H9 (cell line): Measurements from ENCODE around the gene GNGT2. TPM values are rescaled to one million over a fixed set of nuclear protein-coding genes. Genes with fewer than 3 reads are reported as not detected.

Source experiments
- DNase-seq: peaks from one replicate; pipeline ENCODE4 v3.0.0-alpha.2; 2017
- H2AFZ ChIP-seq: one replicate; pipeline ENCODE4 v1.6.1; 2013; ENCODE audit warnings: mild to moderate bottlenecking, low read length, control low read depth, moderate library complexity
- H2AK5ac ChIP-seq: 2 replicates; pipeline ENCODE4 v1.6.1; 2013; ENCODE audit warnings: low read length, control low read depth, mixed read lengths; ENCODE audit not compliant: insufficient read length
- H2BK120ac ChIP-seq: one replicate; pipeline ENCODE4 v1.6.1; 2013; ENCODE audit warnings: low read depth, mild to moderate bottlenecking, low read length, control low read depth, inconsistent platforms; ENCODE audit not compliant: poor library complexity, severe bottlenecking
- H2BK12ac ChIP-seq: 2 replicates; pipeline ENCODE4 v1.6.1; 2013; ENCODE audit warnings: low read length, control low read depth, mixed read lengths, low read depth; ENCODE audit not compliant: insufficient read length
- H2BK15ac ChIP-seq: 2 replicates; pipeline ENCODE4 v1.6.1; 2013; ENCODE audit warnings: low read depth, low read length, control low read depth
- H2BK20ac ChIP-seq: one replicate; pipeline ENCODE4 v1.6.1; 2013; ENCODE audit warnings: low read depth, mild to moderate bottlenecking, low read length, control low read depth, inconsistent platforms; ENCODE audit not compliant: poor library complexity, severe bottlenecking
- H2BK5ac ChIP-seq: 2 replicates; pipeline ENCODE4 v1.6.1; 2013; ENCODE audit warnings: low read length, control low read depth, mixed read lengths; ENCODE audit not compliant: insufficient read length
- H3K14ac ChIP-seq: 2 replicates; pipeline ENCODE4 v1.6.1; 2013; ENCODE audit warnings: low read length, control low read depth; ENCODE audit not compliant: insufficient read depth
- H3K18ac ChIP-seq: 2 replicates; pipeline ENCODE4 v1.6.1; 2013; ENCODE audit warnings: low read depth, mild to moderate bottlenecking, mixed read lengths, low read length, control low read depth; ENCODE audit not compliant: insufficient read length
- H3K23ac ChIP-seq: 2 replicates; pipeline ENCODE4 v1.6.1; 2013; ENCODE audit warnings: low read length, control low read depth, mixed read lengths, low read depth; ENCODE audit not compliant: insufficient read length
- H3K23me2 ChIP-seq: 2 replicates; pipeline ENCODE4 v1.6.1; 2013; ENCODE audit warnings: low read depth, mild to moderate bottlenecking, mixed read lengths, low read length, control low read depth; ENCODE audit not compliant: insufficient read length, poor library complexity, severe bottlenecking
- H3K27ac ChIP-seq: 2 replicates; pipeline ENCODE4 v1.5.1; 2013; ENCODE audit warnings: low read length, control low read depth, mixed read lengths, low read depth; ENCODE audit not compliant: insufficient read length
- H3K27me3 ChIP-seq: 2 replicates; pipeline ENCODE4 v1.6.1; 2013; ENCODE audit warnings: low read length, control low read depth, inconsistent platforms; ENCODE audit not compliant: insufficient read depth
- H3K4ac ChIP-seq: 2 replicates; pipeline ENCODE4 v1.6.1; 2013; ENCODE audit warnings: low read depth, mild to moderate bottlenecking, control low read depth, inconsistent platforms, low read length, moderate library complexity
- H3K4me1 ChIP-seq: 2 replicates; pipeline ENCODE4 v1.6.1; 2013; ENCODE audit warnings: low read length, control low read depth, inconsistent platforms; ENCODE audit not compliant: insufficient read depth
- H3K4me2 ChIP-seq: 2 replicates; pipeline ENCODE4 v1.6.1; 2013; ENCODE audit warnings: low read length, control low read depth, mixed read lengths; ENCODE audit not compliant: insufficient read length, insufficient read depth
- H3K56ac ChIP-seq: 2 replicates; pipeline ENCODE4 v1.6.1; 2013; ENCODE audit warnings: low read depth, mild to moderate bottlenecking, mixed read lengths, low read length, control low read depth; ENCODE audit not compliant: insufficient read length
- H3K79me1 ChIP-seq: 2 replicates; pipeline ENCODE4 v1.6.1; 2013; ENCODE audit warnings: low read depth, mild to moderate bottlenecking, moderate library complexity, low read length, control low read depth, inconsistent platforms; ENCODE audit not compliant: insufficient read depth, poor library complexity, severe bottlenecking
- H3K79me2 ChIP-seq: 2 replicates; pipeline ENCODE4 v1.6.1; 2013; ENCODE audit warnings: low read length, control low read depth, inconsistent platforms; ENCODE audit not compliant: insufficient read depth
- H3K9ac ChIP-seq: 2 replicates; pipeline ENCODE4 v1.6.1; 2013; ENCODE audit warnings: low read length, control low read depth, mixed read lengths; ENCODE audit not compliant: insufficient read length; ENCODE audit errors: extremely low read depth
- H3K9me3 ChIP-seq: one replicate; pipeline ENCODE4 v1.6.1; 2013; ENCODE audit warnings: low read depth, low read length, inconsistent platforms; ENCODE audit not compliant: control insufficient read depth
- H3T11ph ChIP-seq: one replicate; pipeline ENCODE4 v1.6.1; 2013; ENCODE audit warnings: mild to moderate bottlenecking, low read length, control low read depth, inconsistent platforms
- H4K20me1 ChIP-seq: one replicate; pipeline ENCODE4 v1.6.1; 2013; ENCODE audit not compliant: control insufficient read depth, insufficient read length, insufficient read depth
- H4K5ac ChIP-seq: 2 replicates; pipeline ENCODE4 v1.6.1; 2013; ENCODE audit warnings: low read depth, mild to moderate bottlenecking, mixed read lengths, low read length, control low read depth; ENCODE audit not compliant: insufficient read length
- H4K8ac ChIP-seq: replicated peaks from 2 replicates; pipeline ENCODE4 v1.6.1; 2013; ENCODE audit warnings: low read length, control low read depth, mixed read lengths, low read depth; ENCODE audit not compliant: insufficient read length
- H4K91ac ChIP-seq: 2 replicates; pipeline ENCODE4 v1.6.1; 2013; ENCODE audit warnings: low read depth, mild to moderate bottlenecking, moderate library complexity, mixed read lengths, low read length, control low read depth; ENCODE audit not compliant: insufficient read length
- H3K27ac Mint-ChIP-seq, 3 experiments: 2 replicates in 2 of 3; 3 replicates in 1 of 3; pipeline ENCODE4 v1.8.0; 2020 to 2021; ENCODE audit warnings: mixed read lengths in 3 of 3, mild to moderate bottlenecking in 1 of 3, moderate library complexity in 1 of 3
- H3K27me3 Mint-ChIP-seq: 2 replicates; pipeline ENCODE4 v1.8.0; 2021; ENCODE audit warnings: low read depth, mild to moderate bottlenecking, moderate library complexity, mixed read lengths
- H3K36me3 Mint-ChIP-seq, 3 experiments: 2 replicates in 2 of 3; 3 replicates in 1 of 3; pipeline ENCODE4 v1.8.0; 2020 to 2021; ENCODE audit warnings: low read depth in 3 of 3, mixed read lengths in 3 of 3; ENCODE audit not compliant: insufficient read depth in 1 of 3
- H3K4me1 Mint-ChIP-seq, 2 experiments: 2 replicates each; pipeline ENCODE4 v1.8.0; 2020; ENCODE audit warnings: mixed read lengths in 2 of 2
- H3K4me3 Mint-ChIP-seq, 2 experiments: 2 replicates in 1 of 2; 3 replicates in 1 of 2; pipeline ENCODE4 v1.8.0; 2020 to 2021; ENCODE audit warnings: mild to moderate bottlenecking in 2 of 2, mixed read lengths in 2 of 2, moderate library complexity in 1 of 2
- H3K9me3 Mint-ChIP-seq, 2 experiments: 2 replicates in 1 of 2; 3 replicates in 1 of 2; pipeline ENCODE4 v1.8.0; 2020; ENCODE audit warnings: mild to moderate bottlenecking in 2 of 2, mixed read lengths in 2 of 2, moderate library complexity in 1 of 2
- WGBS: extraction: QIAGEN DNeasy Blood & Tissue Kit; methylation state at CpG from one replicate; pipeline ENCODE4 v1.1.7; 2013; ENCODE audit warnings: missing lambda C conversion rate, low lambda C conversion rate, mixed read lengths; ENCODE audit not compliant: insufficient read length; ENCODE audit errors: extremely low coverage; 5-methylcytosine and 5-hydroxymethylcytosine counted together
- total RNA-seq: library from RNA; stranded (reverse); gene quantifications from 2 replicates; pipeline ENCODE4 v1.2.1, GENCODE V29; 2021
- TF ChIP-seq, protein P1 (sequence below): fragments of 200-600 bp; sonication (generic); conservative IDR thresholded peaks from 3 replicates; pipeline ENCODE4 v1.8.0; 2021; ENCODE audit warnings: antibody characterized with exemption, mild to moderate bottlenecking

GNGT2 gene
- total RNA-seq, 1 experiment from 2014 or later = 0.42 TPM

DNA sequence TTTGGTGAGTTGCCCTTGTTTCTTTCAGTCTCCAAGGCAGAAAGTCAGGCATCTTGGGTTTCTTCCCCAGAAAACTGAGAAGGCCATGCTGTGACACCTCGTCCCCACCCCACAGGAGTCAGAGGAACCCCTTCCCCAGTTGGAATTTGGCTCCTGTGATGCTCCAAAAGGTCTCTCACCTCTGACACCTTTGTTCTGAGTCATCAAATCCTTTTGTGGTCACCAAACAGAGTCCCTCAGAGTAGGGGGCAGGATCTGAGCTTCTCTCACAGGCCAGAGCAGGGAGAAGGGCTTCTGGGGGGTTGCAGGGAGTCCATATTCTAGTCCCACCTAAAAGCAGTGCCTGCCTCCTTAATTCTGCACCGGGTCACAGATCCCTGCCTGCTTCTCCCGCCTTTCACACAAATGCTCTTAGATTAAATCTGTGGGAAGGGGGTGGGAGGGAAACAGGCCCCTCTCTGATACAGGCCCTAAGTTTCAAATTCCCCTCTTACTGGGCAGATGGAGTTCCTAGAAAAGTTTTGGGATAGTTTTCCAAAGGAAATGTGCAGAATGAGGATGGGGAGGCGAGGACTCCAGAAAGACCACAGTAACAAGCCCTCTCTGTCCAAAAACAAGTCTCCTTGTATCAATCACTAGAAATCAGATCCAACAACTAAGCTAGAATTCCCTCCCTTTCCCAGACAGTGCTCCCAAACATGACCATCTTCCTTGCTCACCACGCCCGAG lies 18.9 kb upstream of the GNGT2 start:
- H4K8ac ChIP-seq = no peak overlapping the region

More for the DNA sequence above, 18.9 kb upstream of the GNGT2 start:
- Histone ChIP-seq H2BK20ac (no peak overlapping the region), H3K14ac (no peak overlapping the region), H3K23me2 (peaks cover 12% of the 10 kb centered on the region), H3K4ac (no peak overlapping the region), H4K20me1 (no peaks in the 10 kb centered on the region), H3K27ac (no peak overlapping the region), H4K5ac (no peak overlapping the region), H2BK120ac (no peak overlapping the region), H3K18ac (no peak overlapping the region), H3K9ac (no peak overlapping the region), H3K9me3 (no peaks in the 10 kb centered on the region), H2BK15ac (no peak overlapping the region), H3K4me1 (no peaks in the 10 kb centered on the region), H2BK5ac (no peak overlapping the region), H2AK5ac (no peak overlapping the region), H3K79me1 (no peaks in the 10 kb centered on the region), H2BK12ac (no peak overlapping the region), H3K23ac (no peak overlapping the region), H2AFZ (no peak overlapping the region), H3K79me2 (no peaks in the 10 kb centered on the region), H3K4me2 (no peak overlapping the region), H4K91ac (no peak overlapping the region), H3T11ph (no peak overlapping the region), H3K56ac (no peak overlapping the region), H3K27me3 (peaks cover 22% of the 10 kb centered on the region; the same call in 1 of the 2 replicates)
- peaks cover 88% of the 10 kb centered on the region for H3K27me3 Mint-ChIP-seq
- WGBS = no CpG with 5 or more reads among the region's 6 CpGs
- H3K4me3 Mint-ChIP-seq = peak overlapping the region; percentile 62 to 85; a peak in 4 of 5 replicates
- no peaks in the 10 kb centered on the region for H3K9me3 Mint-ChIP-seq
- TF ChIP-seq, protein P1, sequence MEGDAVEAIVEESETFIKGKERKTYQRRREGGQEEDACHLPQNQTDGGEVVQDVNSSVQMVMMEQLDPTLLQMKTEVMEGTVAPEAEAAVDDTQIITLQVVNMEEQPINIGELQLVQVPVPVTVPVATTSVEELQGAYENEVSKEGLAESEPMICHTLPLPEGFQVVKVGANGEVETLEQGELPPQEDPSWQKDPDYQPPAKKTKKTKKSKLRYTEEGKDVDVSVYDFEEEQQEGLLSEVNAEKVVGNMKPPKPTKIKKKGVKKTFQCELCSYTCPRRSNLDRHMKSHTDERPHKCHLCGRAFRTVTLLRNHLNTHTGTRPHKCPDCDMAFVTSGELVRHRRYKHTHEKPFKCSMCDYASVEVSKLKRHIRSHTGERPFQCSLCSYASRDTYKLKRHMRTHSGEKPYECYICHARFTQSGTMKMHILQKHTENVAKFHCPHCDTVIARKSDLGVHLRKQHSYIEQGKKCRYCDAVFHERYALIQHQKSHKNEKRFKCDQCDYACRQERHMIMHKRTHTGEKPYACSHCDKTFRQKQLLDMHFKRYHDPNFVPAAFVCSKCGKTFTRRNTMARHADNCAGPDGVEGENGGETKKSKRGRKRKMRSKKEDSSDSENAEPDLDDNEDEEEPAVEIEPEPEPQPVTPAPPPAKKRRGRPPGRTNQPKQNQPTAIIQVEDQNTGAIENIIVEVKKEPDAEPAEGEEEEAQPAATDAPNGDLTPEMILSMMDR = no peak
- H3K27ac Mint-ChIP-seq = peak overlapping the region in 1 of 3 experiments; percentile 10; a peak in 1 of 7 replicates
- no peak for DNase-seq
- H3K4me1 Mint-ChIP-seq = peaks cover 20 to 25% of the 10 kb centered on the region in 2 experiments
- no peaks in the 10 kb centered on the region; a peak in 1 of 7 replicates for H3K36me3 Mint-ChIP-seq
